HepG2 (cell line): ENCODE data around the gene COL27A1. TPM values are rescaled to one million over a fixed set of nuclear protein-coding genes. Genes with fewer than 3 reads are reported as not detected.

ENCODE experiments used
- ATAC-seq: fragments of 200-7000 bp; cut with Tn5 transposase; 3 replicates; pipeline ENCODE4 v1.9.1; 2020; ENCODE audit warnings: mild to moderate bottlenecking, moderate library complexity
- BruUV-seq: library from RNA; stranded (reverse); fragments of 400-500 nt; replicated peaks from 2 replicates; lab custom pipeline; 2021; lab: Mats Ljungman, UMichigan
- CTCF ChIA-PET: fragments of 300-600 bp; formaldehyde crosslinking; extraction: SDS; loops from one replicate; lab custom pipeline; 2021; ENCODE audit warnings: low total read pairs, inconsistent platforms, low intra/inter-chr PET ratio; lab: Yijun Ruan, JAX
- POLR2A ChIA-PET: fragments of 350-600 bp; sonication (Branson Sonifier 250); formaldehyde crosslinking; loops from one replicate; lab custom pipeline; 2020; ENCODE audit warnings: antibody characterized with exemption, inconsistent platforms; lab: Yijun Ruan, JAX
- DNase-seq: peaks from one replicate; pipeline ENCODE4 v3.0.0-alpha.2; 2015; ENCODE audit warnings: low spot score
- FAIRE-seq: peaks from 3 replicates; lab custom pipeline; 2011; peaks lifted over from hg19 to GRCh38; lab: Jason Lieb, UNC
- H2AFZ ChIP-seq: one replicate; pipeline ENCODE4 v1.6.1; 2011; ENCODE audit warnings: low read length, inconsistent platforms
- H3K27ac ChIP-seq: fragments of 300-600 bp; 3 replicates; pipeline ENCODE4 v1.8.0; 2011; ENCODE audit warnings: mixed run types, mild to moderate bottlenecking, mixed read lengths, low read length, inconsistent platforms; ENCODE audit not compliant: insufficient read depth; ENCODE audit errors: extremely low read length
- H3K27me3 ChIP-seq, 2 experiments: fragments of 200-600 bp in 1 of 2; 2 replicates in 1 of 2; 3 replicates in 1 of 2; pipeline versions ENCODE4 v1.6.0 to v1.8.0; 2011; ENCODE audit warnings: low read length in 2 of 2, mild to moderate bottlenecking in 2 of 2, moderate library complexity in 2 of 2, inconsistent platforms in 1 of 2; ENCODE audit not compliant: insufficient read depth in 2 of 2, control insufficient read depth in 1 of 2
- H3K36me3 ChIP-seq, 2 experiments: fragments of 200-600 bp in 1 of 2; replicated peaks in 1 of 2; 2 replicates in 1 of 2; 3 replicates in 1 of 2; pipeline versions ENCODE4 v1.5.1 to v1.8.0; 2011; ENCODE audit warnings: low read length in 2 of 2, inconsistent platforms in 1 of 2; ENCODE audit not compliant: insufficient read depth in 2 of 2, control insufficient read depth in 1 of 2
- H3K4me1 ChIP-seq: 2 replicates; pipeline ENCODE4 v1.5.1; 2012; ENCODE audit warnings: low read length, inconsistent platforms; ENCODE audit not compliant: insufficient read depth
- H3K4me2 ChIP-seq: 2 replicates; pipeline ENCODE4 v1.6.0; 2011; ENCODE audit warnings: low read depth, low read length, inconsistent platforms
- H3K4me3 ChIP-seq, 3 experiments: fragments of 200-600 bp in 1 of 3; sonication (generic), shearing (Covaris generic) in 1 of 3; replicated peaks in 1 of 3; 2 replicates each; pipeline ENCODE4 v1.5.1; 2011 to 2016; ENCODE audit warnings: low read length in 3 of 3, inconsistent platforms in 2 of 3, low read depth in 2 of 3, mild to moderate bottlenecking in 2 of 3, control low read depth in 1 of 3, mixed read lengths in 1 of 3; ENCODE audit not compliant: insufficient read depth in 1 of 3
- H3K79me2 ChIP-seq: one replicate; pipeline ENCODE4 v1.6.1; 2011; ENCODE audit warnings: low read length, inconsistent platforms; ENCODE audit not compliant: insufficient read depth
- H3K9ac ChIP-seq: 2 replicates; pipeline ENCODE4 v1.6.0; 2011; ENCODE audit warnings: mild to moderate bottlenecking, low read depth, low read length, inconsistent platforms; ENCODE audit not compliant: insufficient read depth
- H3K9me3 ChIP-seq: 2 replicates; pipeline ENCODE4 v1.5.1; 2012; ENCODE audit warnings: mild to moderate bottlenecking, low read length
- H4K20me1 ChIP-seq: 2 replicates; pipeline ENCODE4 v1.6.0; 2011; ENCODE audit warnings: inconsistent platforms, mild to moderate bottlenecking, low read length, moderate library complexity; ENCODE audit not compliant: insufficient read depth
- BORCS8-MEF2B ChIP-seq: sonication (generic); formaldehyde crosslinking; IDR thresholded peaks from 2 replicates; pipeline ENCODE4 v1.8.0; 2022; ENCODE audit warnings: mild to moderate bottlenecking, missing genetic modification reagents
- CENPT ChIP-seq: sonication (generic); formaldehyde crosslinking; IDR thresholded peaks from 2 replicates; pipeline ENCODE4 v1.8.0; 2022; ENCODE audit warnings: low read depth, mild to moderate bottlenecking, moderate library complexity, missing genetic modification reagents
- DMAP1 ChIP-seq: IDR thresholded peaks from 2 replicates; pipeline ENCODE4 v1.6.1; 2016
- EEA1 ChIP-seq: sonication (generic); formaldehyde crosslinking; IDR thresholded peaks from 2 replicates; pipeline ENCODE4 v1.5.1; 2020; ENCODE audit warnings: mild to moderate bottlenecking, missing genetic modification reagents, borderline replicate concordance
- IKZF1 ChIP-seq: fragments of 450-650 bp; IDR thresholded peaks from 2 replicates; pipeline ENCODE4 v1.7.1; 2016
- MTA3 ChIP-seq: sonication (generic); formaldehyde crosslinking; IDR thresholded peaks from 2 replicates; pipeline ENCODE4 v1.4.0; 2020; ENCODE audit warnings: missing genetic modification reagents
- NFE2L2 ChIP-seq: fragments of 150-350 bp; IDR thresholded peaks from 2 replicates; pipeline ENCODE4 v1.6.1; 2014; ENCODE audit warnings: low read length
- PTBP1 ChIP-seq: fragments of 200-400 bp; formaldehyde crosslinking; IDR thresholded peaks from 2 replicates; pipeline ENCODE4 v1.6.1; 2018; ENCODE audit warnings: low read length, low read depth; ENCODE audit not compliant: poor library complexity, severe bottlenecking
- RBFOX2 ChIP-seq: fragments of 200-400 bp; formaldehyde crosslinking; IDR thresholded peaks from 2 replicates; pipeline ENCODE4 v1.6.1; 2017; ENCODE audit warnings: low read depth, mild to moderate bottlenecking, low read length
- SP1 ChIP-seq, 2 experiments: fragments of 450-650 bp in 1 of 2; sonication (generic) in 1 of 2; formaldehyde crosslinking in 1 of 2; IDR thresholded peaks; 2 replicates each; pipeline versions ENCODE4 v1.4.0 to v1.6.1; 2016 to 2020; ENCODE audit warnings: missing genetic modification reagents in 1 of 2
- ZNF234 ChIP-seq: sonication (generic); formaldehyde crosslinking; conservative IDR thresholded peaks from 2 replicates; pipeline ENCODE4 v1.5.1; 2020; ENCODE audit warnings: mild to moderate bottlenecking, missing genetic modification reagents
- ZNF33B ChIP-seq: sonication (generic); formaldehyde crosslinking; IDR thresholded peaks from 2 replicates; pipeline ENCODE4 v1.5.1; 2020; ENCODE audit warnings: mild to moderate bottlenecking, missing genetic modification reagents
- ZSCAN25 ChIP-seq: sonication (generic); formaldehyde crosslinking; IDR thresholded peaks from 2 replicates; pipeline ENCODE4 v1.8.0; 2022; ENCODE audit warnings: mild to moderate bottlenecking, missing genetic modification reagents
- WGBS: methylation state at CpG from one replicate; pipeline ENCODE4 v1.1.6; 2017; ENCODE audit warnings: low lambda C conversion rate; 5-methylcytosine and 5-hydroxymethylcytosine counted together
- in situ Hi-C: cut with HindIII; loops from 2 replicates; pipeline ENCODE4 v1.10.0; 2017; ENCODE audit warnings: low pct_unique_long_range_greater_than_20kb; ENCODE audit not compliant: extremely low pct_ligation_motif_present
- intact Hi-C: fragments of 100-400 bp; cut with micrococcal nuclease; formaldehyde crosslinking; loops from one replicate; pipeline ENCODE4 v1.10.0; 2022; ENCODE audit not compliant: unreplicated experiment
- polyA plus RNA-seq, 8 experiments: library from polyadenylated mRNA; depleted of rRNA in 3 of 8; stranded (reverse) in 7 of 8; unstranded in 1 of 8; fragments of >200 nt; fragmentation: Illumina TruSeq in 4 of 8; extraction: Trizol in 4 of 8; gene quantifications; 2 replicates each; pipeline versions ENCODE4 v1.2.1 to v1.2.3, GENCODE V29; 2011 to 2016; ENCODE audit warnings: low read depth in 4 of 8, missing spikeins in 1 of 8, mixed read lengths in 1 of 8; ENCODE audit not compliant: insufficient read depth in 1 of 8
- total RNA-seq, 5 experiments: library from RNA; depleted of rRNA; stranded (reverse); fragments of >200 nt; fragmentation: Illumina TruSeq; extraction: Trizol; gene quantifications; 2 replicates each; pipeline ENCODE4 v1.2.3, GENCODE V29; 2016; ENCODE audit warnings: low read depth in 1 of 5
- TF ChIP-seq, protein P1 (sequence below): sonication (generic); formaldehyde crosslinking; IDR thresholded peaks from 2 replicates; pipeline ENCODE4 v1.5.0; 2020; ENCODE audit warnings: missing genetic modification reagents, mild to moderate bottlenecking, borderline replicate concordance
- TF ChIP-seq, protein P2 (sequence below): sonication (generic); formaldehyde crosslinking; IDR thresholded peaks from 2 replicates; pipeline ENCODE4 v1.5.0; 2020; ENCODE audit warnings: mild to moderate bottlenecking, low read depth, missing genetic modification reagents, borderline replicate concordance
- TF ChIP-seq, protein P3 (sequence below): sonication (generic); formaldehyde crosslinking; IDR thresholded peaks from 2 replicates; pipeline ENCODE4 v1.4.0; 2020; ENCODE audit warnings: mild to moderate bottlenecking, low read depth, missing genetic modification reagents

COL27A1 gene
- total and polyA plus RNA-seq, 2 of the 13 experiments (the other 11 are each of a cell fraction or from before 2014, with no cell fraction given) = 71.3 to 89.1 TPM

DNA sequence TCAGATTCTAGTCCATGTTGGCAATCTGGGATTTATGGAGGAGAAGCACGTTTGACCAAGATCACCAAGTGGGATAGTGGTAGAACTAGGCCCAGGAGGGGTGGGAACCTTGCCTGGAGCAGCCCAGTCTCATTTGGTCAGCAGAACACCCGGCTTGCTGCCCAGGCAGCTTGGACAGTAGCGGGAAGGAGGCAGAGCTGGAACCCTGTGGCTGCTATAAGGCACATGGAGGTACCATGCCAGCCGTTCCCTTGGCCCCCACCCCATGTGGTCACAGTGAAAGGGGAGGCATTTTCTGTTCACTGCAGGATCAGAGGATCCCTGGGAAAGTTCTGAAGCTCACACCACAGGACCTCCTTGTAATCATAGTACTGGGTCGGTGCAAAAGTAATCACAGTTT is 92.2 kb downstream of the COL27A1 start:
- BruUV-seq = no TSS peak
- CTCF ChIA-PET = no interaction called here
- peaks cover 12 to 83% of the 10 kb centered on the region in 2 experiments for H3K36me3 ChIP-seq
- TF ChIP-seq IKZF1 = no peak
- TF ChIP-seq DMAP1 = no peak
- no peak for TF ChIP-seq SP1 (IDR thresholded peaks at IDR 0.05)
- no peak for TF ChIP-seq SP1 (CRISPR knock-in tag; IDR thresholded peaks at IDR 0.05)
- TF ChIP-seq, protein P1, sequence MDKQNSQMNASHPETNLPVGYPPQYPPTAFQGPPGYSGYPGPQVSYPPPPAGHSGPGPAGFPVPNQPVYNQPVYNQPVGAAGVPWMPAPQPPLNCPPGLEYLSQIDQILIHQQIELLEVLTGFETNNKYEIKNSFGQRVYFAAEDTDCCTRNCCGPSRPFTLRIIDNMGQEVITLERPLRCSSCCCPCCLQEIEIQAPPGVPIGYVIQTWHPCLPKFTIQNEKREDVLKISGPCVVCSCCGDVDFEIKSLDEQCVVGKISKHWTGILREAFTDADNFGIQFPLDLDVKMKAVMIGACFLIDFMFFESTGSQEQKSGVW = no peak
- no peak for TF ChIP-seq MTA3 (CRISPR knock-in tag)
- no peak for TF ChIP-seq PTBP1
- no peak for TF ChIP-seq RBFOX2
- no peak for TF ChIP-seq EEA1
- TF ChIP-seq CENPT = no peak
- TF ChIP-seq ZSCAN25 = no peak
- no peak for TF ChIP-seq ZNF33B
- no peak for TF ChIP-seq NFE2L2
- TF ChIP-seq, protein P2, sequence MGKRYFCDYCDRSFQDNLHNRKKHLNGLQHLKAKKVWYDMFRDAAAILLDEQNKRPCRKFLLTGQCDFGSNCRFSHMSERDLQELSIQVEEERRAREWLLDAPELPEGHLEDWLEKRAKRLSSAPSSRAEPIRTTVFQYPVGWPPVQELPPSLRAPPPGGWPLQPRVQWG (CRISPR knock-in tag) = no peak
- no peak for TF ChIP-seq ZNF234 (CRISPR knock-in tag)
- TF ChIP-seq BORCS8-MEF2B (CRISPR knock-in tag) = no peak
- TF ChIP-seq, protein P3, sequence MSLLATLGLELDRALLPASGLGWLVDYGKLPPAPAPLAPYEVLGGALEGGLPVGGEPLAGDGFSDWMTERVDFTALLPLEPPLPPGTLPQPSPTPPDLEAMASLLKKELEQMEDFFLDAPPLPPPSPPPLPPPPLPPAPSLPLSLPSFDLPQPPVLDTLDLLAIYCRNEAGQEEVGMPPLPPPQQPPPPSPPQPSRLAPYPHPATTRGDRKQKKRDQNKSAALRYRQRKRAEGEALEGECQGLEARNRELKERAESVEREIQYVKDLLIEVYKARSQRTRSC (CRISPR knock-in tag) = no peak
- ATAC-seq (no peak), DNase-seq (no peak), FAIRE-seq (no peak)
- WGBS = 93% methylated on average over 3 of the region's 5 CpGs
- H3K27me3 ChIP-seq = no peaks in the 10 kb centered on the region
- H4K20me1 ChIP-seq = no peaks in the 10 kb centered on the region
- no peak overlapping the region for H3K4me2 ChIP-seq
- no peak overlapping the region for H3K4me3 ChIP-seq
- H3K9ac ChIP-seq = no peak overlapping the region
- H3K4me1 ChIP-seq = peaks cover 18% of the 10 kb centered on the region
- intact Hi-C loops = no loop called here
- no peaks in the 10 kb centered on the region for H3K79me2 ChIP-seq
- H3K27ac ChIP-seq = no peak overlapping the region
- POLR2A ChIA-PET = no interaction called here
- H2AFZ ChIP-seq = no peak overlapping the region
- no peaks in the 10 kb centered on the region for H3K9me3 ChIP-seq
- in situ Hi-C loops = no loop called here
